Stimulated activated CD4-positive, alpha-beta T cell treated with anti-CD3 and anti-CD28 coated beads, TNF-alpha, amount 100 ng/mL, for 24 hours (primary cell): ENCODE results near the gene PHEX.

Source experiments
- DNase-seq, 3 experiments: peaks; one replicate each; pipeline ENCODE4 v3.0.0-alpha.2; 2020; ENCODE audit warnings: low read depth in 3 of 3

Gene PHEX

GRCh38 chrX:22040184-22040583, 8.1 kb downstream of the PHEX start:
- no peak for DNase-seq

- no peak for DNase-seq
Observed at GRCh38 chrX:22041907-22042530, 9.9 kb downstream of the PHEX start.

- no peak for DNase-seq
Observed at GRCh38 chrX:22043872-22044271, 11.7 kb downstream of the PHEX start.

- DNase-seq = no peak
Observed at GRCh38 chrX:22047468-22047867, 15.3 kb downstream of the PHEX start.

- no peak for DNase-seq
Observed at GRCh38 chrX:22053481-22053880, 21.4 kb downstream of the PHEX start.

- DNase-seq = no peak
Observed at GRCh38 chrX:22056235-22056634, 24.1 kb downstream of the PHEX start.

GRCh38 chrX:22057667-22058066, 25.5 kb downstream of the PHEX start:
- no peak for DNase-seq

- DNase-seq = no peak
Observed at GRCh38 chrX:22059775-22060174, 27.6 kb downstream of the PHEX start.

GRCh38 chrX:22060415-22061280, 28.5 kb downstream of the PHEX start:
- peak in 2 of 3 experiments; percentile 17 to 21 for DNase-seq

- DNase-seq = peak in 2 of 3 experiments; percentile 17 to 43
Observed at GRCh38 chrX:22063284-22063683, 31.2 kb downstream of the PHEX start.

- DNase-seq = no peak
Observed at GRCh38 chrX:22069586-22069985, 37.5 kb downstream of the PHEX start.

GRCh38 chrX:22073928-22074327, 41.8 kb downstream of the PHEX start:
- DNase-seq = no peak

- no peak for DNase-seq
Observed at GRCh38 chrX:22078117-22078516, 46.0 kb downstream of the PHEX start.

GRCh38 chrX:22081475-22082092, 49.5 kb downstream of the PHEX start:
- DNase-seq = peak in 1 of 3 experiments; percentile 51

GRCh38 chrX:22086003-22086402, 53.9 kb downstream of the PHEX start:
- DNase-seq = no peak

GRCh38 chrX:22087011-22087557, 55.0 kb downstream of the PHEX start:
- DNase-seq = no peak

- DNase-seq = no peak
Observed at GRCh38 chrX:22088326-22088725, 56.2 kb downstream of the PHEX start.

GRCh38 chrX:22090181-22090580, 58.1 kb downstream of the PHEX start:
- no peak for DNase-seq

GRCh38 chrX:22093550-22093949, 61.4 kb downstream of the PHEX start:
- no peak for DNase-seq

- no peak for DNase-seq
Observed at GRCh38 chrX:22095286-22095685, 63.2 kb downstream of the PHEX start.

GRCh38 chrX:22095856-22096255, 63.7 kb downstream of the PHEX start:
- DNase-seq = no peak

GRCh38 chrX:22097012-22097694, 65.0 kb downstream of the PHEX start:
- DNase-seq = no peak
